ENCODE measurements around the gene AGXT.
"Not testable (repeated sequence)": the region's sequence is repeated elsewhere in the genome, so short reads cannot be mapped to it uniquely, and the experiment has no call there.

AGXT gene

GRCh38 chr2:240839152-240840143 is 29.2 kb upstream of the AGXT start:
- no peak for DNase-seq (ENCODE audit: low read depth in 4 of 4, low spot score in 1 of 4)

GRCh38 chr2:240840435-240841060 is 28.1 kb upstream of the AGXT start:
- DNase-seq (ENCODE audit: low read depth in 4 of 4, low spot score in 1 of 4) = no peak

GRCh38 chr2:240846309-240846708 is 22.3 kb upstream of the AGXT start:
- DNase-seq (ENCODE audit: low read depth in 4 of 4, low spot score in 1 of 4) = not testable (repeated sequence)

GRCh38 chr2:240846873-240847595 is 21.6 kb upstream of the AGXT start:
- DNase-seq (ENCODE audit: low read depth in 4 of 4, low spot score in 1 of 4) = no peak

- no peak for DNase-seq (ENCODE audit: low read depth in 4 of 4, low spot score in 1 of 4)
Observed at GRCh38 chr2:240847817-240848216, 20.8 kb upstream of the AGXT start.

GRCh38 chr2:240848900-240849680 is 19.5 kb upstream of the AGXT start:
- DNase-seq (ENCODE audit: low read depth in 4 of 4, low spot score in 1 of 4) = no peak

GRCh38 chr2:240850026-240850425 is 18.6 kb upstream of the AGXT start:
- DNase-seq (ENCODE audit: low read depth in 4 of 4, low spot score in 1 of 4) = no peak

- no peak for DNase-seq (ENCODE audit: low read depth in 4 of 4, low spot score in 1 of 4)
Observed at GRCh38 chr2:240850756-240851077, 17.9 kb upstream of the AGXT start.

GRCh38 chr2:240851078-240851991 is 17.3 kb upstream of the AGXT start:
- peak; percentile 74 to 87 (median 78) for DNase-seq (ENCODE audit: low read depth in 4 of 4, low spot score in 1 of 4)

GRCh38 chr2:240852671-240853314 is 15.8 kb upstream of the AGXT start:
- DNase-seq (ENCODE audit: low read depth in 4 of 4, low spot score in 1 of 4) = no peak

- no peak for DNase-seq (ENCODE audit: low read depth in 4 of 4, low spot score in 1 of 4)
Observed at GRCh38 chr2:240855670-240856069, 13.0 kb upstream of the AGXT start.

- no peak for DNase-seq (ENCODE audit: low read depth in 4 of 4, low spot score in 1 of 4)
Observed at GRCh38 chr2:240856151-240856980, 12.3 kb upstream of the AGXT start.

GRCh38 chr2:240857039-240858008 is 11.3 kb upstream of the AGXT start:
- no peak for DNase-seq (ENCODE audit: low read depth in 4 of 4, low spot score in 1 of 4)

GRCh38 chr2:240858321-240858720 is 10.3 kb upstream of the AGXT start:
- no peak for DNase-seq (ENCODE audit: low read depth in 4 of 4, low spot score in 1 of 4)

- DNase-seq (ENCODE audit: low read depth in 4 of 4, low spot score in 1 of 4) = no peak
Observed at GRCh38 chr2:240858871-240859270, 9.8 kb upstream of the AGXT start.

- no peak for DNase-seq (ENCODE audit: low read depth in 4 of 4, low spot score in 1 of 4)
Observed at GRCh38 chr2:240861547-240861946, 7.1 kb upstream of the AGXT start.

- DNase-seq (ENCODE audit: low read depth in 4 of 4, low spot score in 1 of 4) = no peak
Observed at GRCh38 chr2:240864475-240864874, 4.1 kb upstream of the AGXT start.

Data from stimulated activated CD4-positive, alpha-beta T cell treated with anti-CD3 and anti-CD28 coated beads, Interleukin-1b, Interleukin-23, amount 100 ng/mL, for 24 hours (primary cell).